Stimulated activated CD4-positive, alpha-beta T cell treated with anti-CD3 and anti-CD28 coated beads, Interleukin-12 subunit alpha, Interleukin-12 subunit beta, amount 100 ng/mL, for 48 hours (primary cell): ENCODE results near the gene FGF23.

Experiments
- DNase-seq, 3 donors: peaks; one replicate each; pipeline ENCODE4 v3.0.0-alpha.2; 2020; ENCODE audit warnings: low read depth in 2 of 3, low spot score in 1 of 3

The FGF23 gene

GRCh38 chr12:4386801-4387200, 7.3 kb upstream of the FGF23 start:
- no peak for DNase-seq

GRCh38 chr12:4383304-4383865, 3.9 kb upstream of the FGF23 start:
- no peak for DNase-seq

GRCh38 chr12:4380332-4380731, 820 bp upstream of the FGF23 start:
- no peak for DNase-seq

- DNase-seq = no peak
These were observed 740 bp downstream of the FGF23 start for GRCh38 chr12:4378772-4379171.

- DNase-seq = no peak
These were observed 4.1 kb downstream of the FGF23 start for GRCh38 chr12:4375449-4375848.

- no peak for DNase-seq
These were observed 6.9 kb downstream of the FGF23 start for GRCh38 chr12:4372653-4373052.

GRCh38 chr12:4370265-4370664, 9.2 kb downstream of the FGF23 start:
- DNase-seq = no peak

- no peak for DNase-seq
These were observed 10.0 kb downstream of the FGF23 start for GRCh38 chr12:4369548-4369947.

- DNase-seq = no peak
These were observed 13.4 kb downstream of the FGF23 start for GRCh38 chr12:4366090-4366489.

GRCh38 chr12:4356041-4356327, 23.5 kb downstream of the FGF23 start:
- peak; percentile 52 to 72 (median 54) for DNase-seq

- no peak for DNase-seq
These were observed 24.1 kb downstream of the FGF23 start for GRCh38 chr12:4355156-4356040.

GRCh38 chr12:4353785-4354208, 25.7 kb downstream of the FGF23 start:
- peak in 2 of 3 donors; percentile 2 to 7 for DNase-seq

- DNase-seq = no peak
These were observed 32.6 kb downstream of the FGF23 start for GRCh38 chr12:4346931-4347330.

GRCh38 chr12:4331842-4332241, 47.7 kb downstream of the FGF23 start:
- DNase-seq = no peak

- DNase-seq = no peak
These were observed 48.3 kb downstream of the FGF23 start for GRCh38 chr12:4331221-4331620.

- no peak for DNase-seq
These were observed 49.3 kb downstream of the FGF23 start for GRCh38 chr12:4330203-4330602.

- no peak for DNase-seq
These were observed 52.2 kb downstream of the FGF23 start for GRCh38 chr12:4327293-4327692.

GRCh38 chr12:4325966-4326365, 53.5 kb downstream of the FGF23 start:
- DNase-seq = no peak

- DNase-seq = no peak
These were observed 55.1 kb downstream of the FGF23 start for GRCh38 chr12:4324366-4324765.

GRCh38 chr12:4323396-4323795, 56.1 kb downstream of the FGF23 start:
- DNase-seq = no peak

GRCh38 chr12:4322726-4323125, 56.8 kb downstream of the FGF23 start:
- DNase-seq = no peak

GRCh38 chr12:4320853-4321701, 58.4 kb downstream of the FGF23 start, which contains the start of gene TIGAR:
Gene TIGAR (plus strand): TSS chr12:4321213. CDS start chr12:4321272, 59 bp downstream.
- peak; percentile 70 to 89 (median 82) for DNase-seq
